DMS114 treated with DMSO at 0.1 percent for 48 hours (cell line): ENCODE data around the gene SESN2.

Experiments
- DNase-seq: peaks from one replicate; lab custom pipeline; 2025; ENCODE audit not compliant: unreplicated experiment; lab: John Stamatoyannopoulos, UW

The SESN2 gene

DNA sequence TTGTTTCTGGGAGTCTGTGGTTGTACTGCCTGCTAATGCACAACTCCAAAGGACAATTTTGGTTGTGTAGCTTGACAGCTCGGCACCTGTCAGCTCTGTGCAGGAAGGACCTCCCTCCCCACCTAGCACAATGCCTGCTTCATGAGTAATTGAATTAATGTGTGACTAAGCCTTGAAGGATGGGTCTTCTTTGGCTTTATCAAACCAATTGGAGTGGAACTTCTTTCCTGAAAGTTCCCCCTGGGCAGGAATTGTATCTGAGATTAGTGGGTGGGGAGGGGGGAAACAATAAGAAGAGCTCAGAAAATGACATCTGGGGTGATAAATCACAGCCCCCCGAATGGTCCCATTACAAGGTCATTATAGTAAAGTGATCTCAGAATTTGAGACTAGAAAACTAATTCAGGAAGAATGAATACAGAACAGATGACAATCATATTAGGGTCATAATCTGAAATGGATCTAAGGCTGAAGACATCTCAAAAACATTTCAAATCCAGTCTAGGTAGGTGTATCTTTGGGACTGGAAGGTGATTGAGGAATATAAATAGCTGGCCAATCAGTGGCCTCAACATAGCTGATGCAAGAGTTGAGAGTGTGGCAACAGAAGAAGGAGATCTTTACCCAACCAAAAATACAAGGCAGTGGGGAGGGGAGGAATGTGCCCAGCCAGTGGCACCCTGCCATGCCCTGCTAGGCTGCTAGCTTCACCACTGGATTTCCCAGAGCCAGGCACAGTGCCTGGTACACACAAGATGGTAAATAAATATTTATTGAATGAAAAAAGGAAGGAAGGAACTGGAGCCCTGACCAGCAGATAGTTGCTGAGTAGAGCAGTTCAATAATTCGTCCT is 10.1 kb upstream of the SESN2 start:
- peak; percentile 50 for DNase-seq

DNA sequence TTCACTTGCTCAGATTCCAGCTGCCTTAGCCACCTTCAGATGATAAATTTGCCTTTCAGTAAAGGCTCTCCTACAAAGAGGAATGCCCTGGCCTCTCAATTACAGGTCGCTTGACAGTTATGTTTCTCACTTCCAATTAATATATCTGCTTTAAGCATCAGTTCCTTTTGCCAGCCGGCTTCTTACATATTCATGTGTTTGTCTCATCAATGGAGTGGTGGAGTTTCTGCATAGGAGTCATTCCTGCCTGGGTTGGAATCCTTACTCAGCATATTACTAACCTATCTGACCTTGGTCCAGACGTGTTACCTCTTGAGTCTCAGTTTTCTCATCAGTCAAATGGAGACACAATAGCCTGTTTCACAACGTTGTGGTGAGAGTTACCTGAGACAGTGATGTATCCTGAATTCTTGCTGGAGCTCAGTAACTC is 9.4 kb upstream of the SESN2 start:
- DNase-seq: no peak

DNA sequence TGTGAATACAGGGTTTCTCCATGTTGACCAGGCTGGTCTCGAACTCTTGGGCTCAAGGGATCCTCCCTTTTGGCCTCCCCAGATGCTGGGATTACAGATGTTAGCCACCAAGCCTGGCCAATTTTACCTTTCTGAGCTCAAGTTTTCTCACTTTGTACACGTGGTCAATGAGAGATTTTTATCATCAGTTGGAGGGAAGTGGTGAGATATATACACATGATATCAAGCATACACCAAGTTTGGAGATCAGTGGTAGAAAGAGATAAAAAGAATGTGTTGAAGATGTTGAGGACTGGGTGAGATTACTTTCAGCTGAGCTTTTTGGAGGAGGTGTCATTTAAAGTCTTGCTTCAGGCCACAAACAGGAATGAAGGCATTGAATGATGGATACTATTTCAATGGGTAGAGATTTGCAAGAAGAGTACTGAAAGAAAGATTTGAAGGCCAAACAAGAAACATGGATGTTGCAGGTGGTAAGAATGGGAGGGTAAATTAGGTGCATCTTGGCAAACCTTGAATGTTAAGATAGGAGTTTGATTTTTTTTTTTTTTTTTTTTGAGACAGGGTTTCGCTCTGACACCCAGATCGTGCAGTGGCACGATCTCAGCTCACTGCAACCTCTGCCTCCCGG is 3.0 kb upstream of the SESN2 start:
- DNase-seq: no peak

DNA sequence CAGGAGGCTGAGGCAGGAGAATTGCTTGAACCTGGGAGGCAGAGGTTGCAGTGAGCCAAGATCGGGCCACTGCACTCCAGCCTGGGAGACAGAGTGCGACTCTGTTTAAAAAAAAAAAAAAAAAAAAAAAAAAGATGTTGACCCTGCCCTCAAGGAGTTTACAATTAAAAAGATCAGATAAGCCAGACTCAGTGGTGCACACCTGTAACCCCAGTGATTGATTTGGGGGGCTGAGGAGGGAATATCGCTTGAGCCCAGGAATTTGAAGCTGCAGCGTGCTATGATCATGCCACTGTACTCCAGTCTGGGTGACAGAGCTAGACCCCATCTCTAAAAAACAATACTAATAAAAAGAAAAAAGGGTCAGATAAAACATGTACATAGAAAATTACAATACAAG is 1.6 kb upstream of the SESN2 start:
- DNase-seq: no peak

DNA sequence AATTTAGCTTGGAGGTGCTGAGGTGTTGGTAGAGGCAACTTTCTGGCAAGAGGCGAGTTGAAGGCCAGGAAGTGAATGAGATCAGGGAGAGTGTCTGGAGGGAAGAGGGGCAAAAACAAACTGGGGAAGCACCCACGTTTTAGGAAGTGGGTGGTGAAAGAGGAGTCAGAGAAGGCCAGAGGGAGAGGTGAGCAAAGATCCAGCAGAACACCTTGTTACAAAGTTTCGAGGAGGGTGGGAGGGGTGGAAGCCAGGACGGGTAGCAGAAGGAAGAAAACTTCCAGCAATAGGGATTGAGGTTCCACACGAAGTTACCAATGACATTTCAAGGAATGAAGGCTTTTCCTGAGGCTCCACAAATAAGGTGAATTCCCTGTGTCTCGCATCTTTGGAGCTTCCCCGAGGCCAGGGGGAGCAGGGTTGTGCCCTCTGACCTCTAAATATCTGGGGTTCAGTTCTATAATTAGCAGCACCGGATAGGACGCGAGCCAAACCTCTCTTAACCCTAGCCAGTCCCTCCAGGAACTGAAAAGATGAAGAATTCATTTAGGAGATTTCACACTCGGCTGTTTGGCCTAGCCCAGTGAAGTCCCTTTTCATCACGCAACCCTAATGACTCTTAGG is 578 bp upstream of the SESN2 start:
- DNase-seq: peak; percentile 21

DNA sequence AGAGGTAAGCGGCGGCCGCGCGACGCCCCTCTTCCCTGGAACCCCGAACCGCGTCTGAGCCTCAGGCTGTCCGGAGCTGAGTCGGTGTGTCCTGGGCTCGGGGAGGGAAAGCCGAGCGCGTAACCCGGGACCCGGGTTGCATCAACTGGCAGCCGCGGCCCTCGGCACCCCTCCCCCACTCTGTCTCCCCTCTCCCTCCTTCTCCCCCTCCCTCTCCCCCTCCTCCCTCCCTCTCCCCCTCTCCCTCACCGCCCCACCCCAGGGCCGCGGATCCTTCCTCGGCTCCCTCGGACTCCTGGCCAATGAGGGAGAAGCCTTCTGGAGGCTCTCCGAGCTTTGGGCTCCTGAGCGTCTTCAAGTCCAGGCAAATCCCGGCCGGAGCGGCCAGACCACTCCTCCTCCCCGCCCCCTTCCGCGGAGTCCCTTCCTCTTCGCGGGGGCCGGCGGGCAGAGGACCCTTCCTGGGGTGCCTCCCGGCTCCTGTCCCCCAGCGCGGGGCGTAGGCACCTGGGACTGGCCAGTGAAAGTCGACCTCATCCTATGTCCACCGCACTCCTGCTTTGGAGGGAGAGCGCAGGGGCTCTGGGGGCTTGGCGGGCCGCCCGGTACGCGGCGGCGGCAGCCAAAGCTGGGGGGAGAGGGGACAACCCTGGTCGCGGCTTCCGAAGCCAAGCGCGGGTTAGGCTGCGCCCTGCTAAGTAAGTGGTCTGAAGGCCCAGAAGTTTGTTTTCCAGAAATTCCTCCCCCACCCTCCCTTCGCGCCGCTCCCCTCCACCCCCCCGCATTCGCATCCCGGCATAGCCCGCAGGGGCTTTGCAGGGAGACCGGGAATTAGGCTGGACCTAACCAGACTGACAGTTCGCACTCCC is 850 bp downstream of the SESN2 start:
- DNase-seq: peak; percentile 32

DNA sequence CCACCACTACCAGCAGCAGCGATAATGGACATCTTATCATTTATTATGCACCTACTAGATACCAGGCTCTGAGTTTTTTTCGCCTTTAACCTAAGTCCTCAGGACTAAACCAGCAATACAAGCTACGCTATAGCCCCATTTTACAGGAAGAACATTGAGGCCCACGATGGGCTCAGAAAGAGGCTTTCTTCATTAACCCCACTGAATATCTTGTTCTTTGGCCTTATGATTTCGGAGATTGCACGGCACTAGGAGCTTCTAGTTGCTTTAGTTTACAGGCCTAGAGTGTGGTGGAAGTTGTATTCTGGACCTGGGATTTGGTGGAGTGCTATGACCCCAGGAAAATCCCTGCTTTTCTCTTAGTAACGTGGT is 1.5 kb downstream of the SESN2 start:
- DNase-seq: no peak

DNA sequence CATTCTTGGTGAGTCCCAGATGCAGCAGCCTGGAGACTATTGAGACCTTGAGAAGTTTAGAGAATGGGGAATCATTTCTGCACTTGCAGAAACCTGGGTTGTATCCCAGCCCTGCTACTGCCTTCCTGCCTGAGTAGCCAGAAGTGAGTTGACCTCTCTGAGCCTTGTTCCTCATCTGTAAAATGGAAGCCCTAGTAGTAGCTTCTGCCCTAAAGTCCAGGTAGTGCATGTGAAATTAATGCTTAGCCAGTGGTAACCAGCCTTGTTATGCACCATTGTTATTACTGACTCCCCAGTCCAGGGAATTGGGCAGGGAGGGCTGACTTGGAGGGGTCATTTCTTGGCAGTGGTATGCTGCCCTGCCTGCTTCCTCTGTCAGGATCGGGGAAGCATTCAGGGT is 5.6 kb downstream of the SESN2 start:
- DNase-seq: no peak

DNA sequence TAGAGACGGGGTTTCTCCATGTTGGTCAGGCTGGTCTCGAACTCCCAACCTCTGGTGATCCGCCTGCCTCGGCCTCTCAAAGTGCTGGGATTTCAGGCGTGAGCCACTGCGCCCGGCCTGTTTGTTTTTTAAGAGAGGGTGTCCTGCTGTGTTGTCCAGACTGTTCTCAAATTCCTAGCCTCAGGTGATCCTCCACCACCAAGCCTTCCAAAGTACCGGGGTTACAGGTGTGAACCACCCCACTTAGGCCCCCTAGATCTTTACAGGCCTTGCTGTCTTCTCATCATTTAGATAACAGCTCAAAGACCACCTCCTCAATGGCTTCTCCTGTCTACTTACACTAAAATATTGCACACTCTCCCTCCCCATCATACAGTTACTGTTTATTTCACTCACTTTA is 6.3 kb downstream of the SESN2 start:
- no peak for DNase-seq

DNA sequence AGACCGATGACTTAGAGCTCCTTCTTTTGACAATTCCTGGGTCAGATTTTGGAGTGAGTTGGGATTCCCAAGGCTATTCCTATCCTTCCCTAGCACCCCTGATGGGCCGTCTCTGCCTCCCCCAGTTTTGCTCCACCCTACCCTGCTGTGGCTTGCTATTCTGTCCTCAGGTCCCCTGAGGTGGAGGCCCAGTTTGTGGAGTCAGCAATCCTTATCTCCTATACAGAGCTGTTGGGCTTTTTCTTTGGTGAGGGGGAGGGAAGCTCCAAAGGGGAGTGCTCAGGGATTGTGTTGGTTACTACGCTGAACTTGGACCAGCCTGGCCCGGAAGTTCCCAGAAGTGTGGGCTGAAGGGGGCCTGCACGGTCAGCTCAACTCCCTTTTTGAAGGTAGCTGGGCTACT is 7.6 kb downstream of the SESN2 start:
- DNase-seq: no peak

DNA sequence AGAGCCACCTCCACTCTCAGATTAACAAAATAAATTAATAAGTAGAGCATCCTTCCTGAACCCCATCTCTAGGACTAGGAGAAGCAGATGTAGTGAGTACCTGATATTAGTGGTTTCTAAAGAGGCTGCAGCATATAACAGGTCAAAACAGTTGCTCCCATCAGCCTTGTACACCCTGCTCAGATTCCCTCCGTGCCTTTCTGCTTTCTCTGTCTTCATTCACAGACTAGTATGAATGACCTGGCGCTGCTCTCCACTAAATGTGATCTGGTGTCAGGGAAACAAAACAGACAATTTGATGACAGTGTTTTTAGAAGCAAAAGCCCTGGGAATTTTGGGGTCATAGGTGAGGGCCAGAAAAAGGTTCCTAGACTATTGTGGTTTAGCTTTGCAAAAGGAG is 8.3 kb downstream of the SESN2 start:
- DNase-seq: no peak

DNA sequence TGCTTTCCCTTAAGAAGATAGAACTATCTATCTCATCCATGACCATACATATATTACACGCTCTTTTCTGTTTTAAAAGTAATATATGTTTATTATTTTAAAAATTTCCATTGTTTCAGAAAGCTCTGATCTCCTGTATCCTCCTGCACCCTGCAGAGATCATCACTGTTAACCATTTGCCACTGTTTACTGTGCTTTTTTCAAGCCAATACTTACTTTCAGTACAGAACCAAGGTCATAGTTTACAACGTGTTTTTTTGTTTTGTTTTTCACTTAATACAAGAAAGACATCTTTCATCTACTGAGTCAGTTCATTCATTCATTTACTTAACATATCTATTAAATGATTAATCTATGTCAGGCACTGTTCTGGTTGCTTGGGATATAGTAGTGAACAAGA is 10.2 kb downstream of the SESN2 start:
- no peak for DNase-seq

DNA sequence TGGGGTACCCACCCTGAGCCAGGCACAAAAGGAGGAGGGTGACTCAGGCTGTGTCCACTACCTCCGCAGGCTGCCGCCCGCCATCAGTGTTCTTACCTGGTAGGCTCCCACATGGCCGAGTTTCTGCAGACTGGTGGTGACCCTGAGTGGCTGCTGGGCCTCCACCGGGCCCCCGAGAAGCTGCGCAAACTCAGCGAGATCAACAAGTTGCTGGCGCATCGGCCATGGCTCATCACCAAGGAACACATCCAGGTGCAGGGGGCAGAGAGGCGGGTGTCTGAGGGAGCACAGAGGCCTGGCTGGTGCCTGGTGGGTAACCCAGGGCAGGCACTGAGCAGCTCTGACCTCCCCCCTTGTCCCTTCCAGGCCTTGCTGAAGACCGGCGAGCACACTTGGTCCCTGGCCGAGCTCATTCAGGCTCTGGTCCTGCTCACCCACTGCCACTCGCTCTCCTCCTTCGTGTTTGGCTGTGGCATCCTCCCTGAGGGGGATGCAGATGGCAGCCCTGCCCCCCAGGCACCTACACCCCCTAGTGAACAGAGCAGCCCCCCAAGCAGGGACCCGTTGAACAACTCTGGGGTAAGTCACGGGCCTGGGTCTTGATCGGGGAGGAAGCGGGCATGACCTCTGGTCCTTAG is 13.0 kb downstream of the SESN2 start:
- DNase-seq: no peak

DNA sequence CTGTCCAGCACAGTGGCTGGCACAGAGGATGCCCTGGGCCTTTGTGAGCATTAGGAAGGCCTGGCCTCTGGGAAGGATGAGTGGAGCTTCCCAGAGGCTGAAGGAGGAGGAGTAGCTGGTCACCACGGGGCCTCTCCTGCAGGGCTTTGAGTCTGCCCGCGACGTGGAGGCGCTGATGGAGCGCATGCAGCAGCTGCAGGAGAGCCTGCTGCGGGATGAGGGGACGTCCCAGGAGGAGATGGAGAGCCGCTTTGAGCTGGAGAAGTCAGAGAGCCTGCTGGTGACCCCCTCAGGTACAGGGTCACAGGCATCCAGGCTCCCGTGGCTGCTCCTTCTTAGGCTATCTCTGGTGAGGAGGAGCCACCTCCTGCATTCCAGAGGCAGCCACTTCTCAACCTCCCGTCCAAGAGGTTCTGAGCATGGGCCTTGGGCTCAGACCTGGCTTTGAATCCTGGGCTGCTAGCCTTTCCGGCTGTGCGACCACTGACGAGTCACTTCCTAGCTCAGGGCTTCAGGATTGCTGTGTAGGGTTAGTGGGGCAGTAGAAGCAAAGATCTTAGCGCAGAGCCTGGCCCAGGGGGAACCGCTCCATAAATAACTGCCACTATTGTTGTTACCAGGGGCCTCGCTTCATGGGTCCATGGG is 14.0 kb downstream of the SESN2 start:
- no peak for DNase-seq

DNA sequence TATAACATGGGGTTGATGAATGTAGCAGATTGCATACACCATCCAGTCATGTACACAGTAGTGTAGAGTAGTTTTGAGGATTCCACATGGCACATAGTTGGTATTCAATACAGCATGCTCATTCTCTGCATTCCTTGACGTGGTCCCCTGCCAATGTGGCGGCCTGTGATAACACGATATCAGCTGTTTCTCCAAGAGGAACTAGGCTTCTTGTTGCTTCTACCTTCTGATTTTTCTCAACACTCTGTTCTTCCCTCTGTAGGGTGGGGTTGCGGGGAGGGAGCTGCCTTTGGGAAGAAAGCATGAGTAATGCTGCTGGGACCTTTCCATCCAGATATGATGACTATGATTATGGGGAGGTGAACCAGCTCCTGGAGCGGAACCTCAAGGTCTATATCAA is 19.4 kb downstream of the SESN2 start:
- no peak for DNase-seq

DNA sequence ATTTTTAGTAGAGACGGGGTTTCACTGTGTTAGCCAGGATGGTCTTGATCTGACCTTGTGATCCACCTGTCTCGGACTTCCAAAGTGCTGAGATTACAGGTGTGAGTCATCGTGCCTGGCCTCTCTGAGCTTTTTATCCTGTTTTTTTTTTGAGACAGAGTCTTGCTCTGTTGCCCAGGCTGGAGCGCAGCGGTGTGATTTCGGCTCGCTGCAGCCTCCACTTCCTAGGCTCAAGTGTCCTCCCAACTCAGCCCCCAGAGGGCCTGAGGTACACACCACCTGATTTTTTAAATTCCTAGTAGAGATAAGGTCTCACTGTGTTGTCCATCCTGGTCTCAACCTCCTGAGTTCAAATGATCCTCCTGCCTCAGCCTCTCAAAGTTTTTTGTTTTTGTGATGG is 20.4 kb downstream of the SESN2 start:
- no peak for DNase-seq

DNA sequence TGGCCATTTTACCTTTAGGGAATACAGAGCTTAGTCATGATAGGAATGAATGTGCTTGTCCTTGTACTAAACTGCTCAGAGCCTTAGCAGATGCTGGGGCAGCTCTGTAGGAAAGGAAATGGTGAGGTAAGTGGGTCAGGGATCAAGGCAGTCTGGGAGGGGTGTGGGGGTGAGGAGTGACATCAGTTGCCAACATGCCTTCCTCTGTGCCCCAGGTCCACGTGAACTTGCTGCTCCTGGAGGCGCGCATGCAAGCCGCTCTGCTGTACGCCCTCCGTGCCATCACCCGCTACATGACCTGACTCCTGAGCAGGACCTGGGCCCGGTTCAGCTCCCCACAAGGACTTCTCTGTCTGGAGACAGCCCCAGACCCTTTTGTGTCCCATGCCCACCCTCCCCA is 21.2 kb downstream of the SESN2 start:
- DNase-seq: no peak

DNA sequence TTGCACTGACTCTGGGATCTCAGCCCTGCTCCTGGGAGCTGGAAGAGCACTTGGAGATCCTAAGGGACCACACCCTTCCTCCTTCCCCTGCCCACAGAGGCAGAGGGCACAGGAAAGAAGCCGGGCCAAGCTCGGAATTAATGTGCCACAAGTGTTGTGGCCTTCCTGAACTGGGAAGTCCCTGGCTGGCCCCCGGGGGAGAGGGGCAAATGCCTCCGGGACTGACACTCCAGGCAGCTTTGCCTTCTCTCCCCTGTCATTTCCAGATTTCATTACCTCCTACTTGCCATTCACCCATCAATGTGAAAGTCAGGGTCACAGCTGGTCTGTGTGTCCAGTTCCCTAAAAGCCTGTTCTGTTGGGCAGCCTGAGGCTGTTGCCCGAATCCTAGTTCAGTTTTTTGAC is 21.7 kb downstream of the SESN2 start:
- DNase-seq: no peak

DNA sequence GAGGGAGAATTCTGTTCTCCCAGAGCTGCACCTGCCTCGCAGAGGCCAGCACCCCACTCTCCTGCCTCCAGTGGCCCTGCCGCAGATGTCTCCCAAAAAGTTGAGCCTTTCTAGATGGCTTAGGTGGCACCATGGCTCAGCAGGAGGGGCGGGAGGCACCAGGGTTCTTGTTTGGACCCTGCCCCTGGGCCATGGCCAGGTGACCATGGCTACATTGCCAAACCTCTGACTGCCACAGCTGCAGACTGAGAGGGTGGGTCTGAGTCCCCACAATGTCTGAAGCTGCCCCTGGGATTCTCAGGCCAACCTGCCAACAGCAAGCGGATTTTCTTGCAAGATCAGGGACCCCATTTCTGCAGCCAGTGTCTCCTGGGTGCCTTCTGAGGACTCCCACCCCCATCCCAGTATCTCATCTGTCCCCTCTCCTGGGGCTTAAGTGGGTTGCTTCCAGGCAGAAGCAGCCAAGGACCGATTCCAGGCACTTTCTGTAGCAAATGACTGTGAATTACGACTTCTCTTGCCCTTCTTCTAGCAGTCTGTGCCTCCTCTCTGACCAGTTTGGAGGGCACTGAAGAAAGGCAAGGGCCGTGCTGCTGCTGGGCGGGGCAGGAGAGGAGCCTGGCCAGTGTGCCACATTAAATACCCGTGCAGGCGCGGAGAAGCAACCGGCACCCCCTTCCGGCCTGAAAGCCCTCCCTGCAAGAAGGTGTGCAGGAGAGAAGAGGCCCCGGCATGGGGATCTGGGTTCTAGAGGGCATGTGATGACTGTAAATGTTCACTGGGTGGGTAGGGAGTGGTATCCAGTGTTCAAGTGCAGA is 22.5 kb downstream of the SESN2 start:
- no peak for DNase-seq
